ENCODE measurements around the gene DCTN2.

DCTN2 gene

GRCh38 chr12:57525615-57526383 lies 21.2 kb downstream of the DCTN2 start:
- Histone ChIP-seq H3K4me1 (ENCODE audit: insufficient read depth, poor library complexity, severe bottlenecking) (peaks cover 17% of the 10 kb centered on the region), H3K27ac (ENCODE audit: poor library complexity, severe bottlenecking) (no peak overlapping the region), H3K27me3 (ENCODE audit: insufficient read depth, poor library complexity, severe bottlenecking) (no peaks in the 10 kb centered on the region), H3K9me3 (ENCODE audit: severe bottlenecking) (no peaks in the 10 kb centered on the region), H3K4me3 (ENCODE audit: severe bottlenecking) (no peak overlapping the region), H3K36me3 (ENCODE audit: low read depth) (peaks cover 61% of the 10 kb centered on the region)
- TF ChIP-seq, protein P1, sequence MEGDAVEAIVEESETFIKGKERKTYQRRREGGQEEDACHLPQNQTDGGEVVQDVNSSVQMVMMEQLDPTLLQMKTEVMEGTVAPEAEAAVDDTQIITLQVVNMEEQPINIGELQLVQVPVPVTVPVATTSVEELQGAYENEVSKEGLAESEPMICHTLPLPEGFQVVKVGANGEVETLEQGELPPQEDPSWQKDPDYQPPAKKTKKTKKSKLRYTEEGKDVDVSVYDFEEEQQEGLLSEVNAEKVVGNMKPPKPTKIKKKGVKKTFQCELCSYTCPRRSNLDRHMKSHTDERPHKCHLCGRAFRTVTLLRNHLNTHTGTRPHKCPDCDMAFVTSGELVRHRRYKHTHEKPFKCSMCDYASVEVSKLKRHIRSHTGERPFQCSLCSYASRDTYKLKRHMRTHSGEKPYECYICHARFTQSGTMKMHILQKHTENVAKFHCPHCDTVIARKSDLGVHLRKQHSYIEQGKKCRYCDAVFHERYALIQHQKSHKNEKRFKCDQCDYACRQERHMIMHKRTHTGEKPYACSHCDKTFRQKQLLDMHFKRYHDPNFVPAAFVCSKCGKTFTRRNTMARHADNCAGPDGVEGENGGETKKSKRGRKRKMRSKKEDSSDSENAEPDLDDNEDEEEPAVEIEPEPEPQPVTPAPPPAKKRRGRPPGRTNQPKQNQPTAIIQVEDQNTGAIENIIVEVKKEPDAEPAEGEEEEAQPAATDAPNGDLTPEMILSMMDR (IDR thresholded peaks at IDR 0.05; ENCODE audit: poor library complexity, severe bottlenecking), result no peak
- no peak for ATAC-seq (ENCODE audit: low read depth)
- DNase-seq (ENCODE audit: low spot score), result no peak

GRCh38 chr12:57524814-57525614 lies 22.0 kb downstream of the DCTN2 start:
- Histone ChIP-seq H3K4me1 (ENCODE audit: insufficient read depth, poor library complexity, severe bottlenecking) (peaks cover 18% of the 10 kb centered on the region), H3K27me3 (ENCODE audit: insufficient read depth, poor library complexity, severe bottlenecking) (no peaks in the 10 kb centered on the region), H3K36me3 (ENCODE audit: low read depth) (peaks cover 55% of the 10 kb centered on the region), H3K9me3 (ENCODE audit: severe bottlenecking) (no peaks in the 10 kb centered on the region), H3K27ac (ENCODE audit: poor library complexity, severe bottlenecking) (no peak overlapping the region), H3K4me3 (ENCODE audit: severe bottlenecking) (no peak overlapping the region)
- ATAC-seq (ENCODE audit: low read depth) (no peak), DNase-seq (ENCODE audit: low spot score) (no peak)
- TF ChIP-seq, protein P1 (IDR thresholded peaks at IDR 0.05; ENCODE audit: poor library complexity, severe bottlenecking), result no peak

- Histone ChIP-seq H3K9me3 (ENCODE audit: severe bottlenecking) (no peaks in the 10 kb centered on the region), H3K27me3 (ENCODE audit: insufficient read depth, poor library complexity, severe bottlenecking) (no peaks in the 10 kb centered on the region), H3K27ac (ENCODE audit: poor library complexity, severe bottlenecking) (peak overlapping the region; percentile 90), H3K4me3 (ENCODE audit: severe bottlenecking) (peak overlapping the region; percentile 60), H3K4me1 (ENCODE audit: insufficient read depth, poor library complexity, severe bottlenecking) (peaks cover 18% of the 10 kb centered on the region), H3K36me3 (ENCODE audit: low read depth) (peaks cover 58% of the 10 kb centered on the region)
- DNase-seq (ENCODE audit: low spot score), result no peak
- ATAC-seq (ENCODE audit: low read depth), result no peak
- TF ChIP-seq, protein P1 (IDR thresholded peaks at IDR 0.05; ENCODE audit: poor library complexity, severe bottlenecking), result no peak
These were observed 23.0 kb downstream of the DCTN2 start for GRCh38 chr12:57523706-57524614.

DNA sequence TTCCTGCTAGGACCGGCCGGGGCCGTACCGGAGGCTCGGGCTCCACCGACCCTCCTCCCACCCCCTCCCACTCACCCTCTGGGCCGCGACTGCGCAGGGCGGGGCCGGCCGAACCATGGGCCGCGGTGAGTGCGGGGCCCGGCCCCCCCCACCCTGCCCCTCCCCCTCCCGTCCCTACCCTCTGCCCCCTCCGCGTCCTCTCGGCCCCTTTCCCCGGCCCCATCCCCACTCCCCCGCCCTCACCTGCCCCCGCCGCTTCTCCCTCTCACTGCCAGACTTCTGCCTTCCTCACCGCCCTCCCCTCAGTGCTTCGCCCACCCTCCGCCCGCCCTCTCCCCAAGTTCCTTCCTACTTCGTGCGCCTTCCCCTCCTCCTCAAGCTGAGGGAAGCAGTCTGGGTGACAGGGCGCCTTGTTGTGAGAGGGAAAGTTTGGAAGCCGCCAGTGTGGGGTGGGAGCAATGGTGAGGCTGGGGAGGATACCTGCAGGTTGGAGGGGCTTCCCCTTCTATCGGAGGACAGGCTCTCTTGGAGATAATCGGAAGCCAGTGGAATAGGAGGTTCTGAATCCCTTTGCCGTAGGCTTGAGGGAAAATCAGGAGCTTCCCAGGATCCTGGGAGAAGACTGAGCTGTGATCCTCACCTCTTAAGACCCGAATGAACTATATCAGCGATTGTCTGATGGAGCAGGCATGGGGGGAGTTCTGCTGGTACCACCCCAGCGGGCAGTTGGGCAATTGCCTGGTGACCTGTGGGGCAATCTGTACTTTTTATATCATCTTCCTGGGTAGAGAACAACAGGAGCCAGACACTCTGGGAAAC lies 23.9 kb downstream of the DCTN2 start:
- Histone ChIP-seq H3K27ac (ENCODE audit: poor library complexity, severe bottlenecking) (peak overlapping the region; percentile 90), H3K36me3 (ENCODE audit: low read depth) (peaks cover 58% of the 10 kb centered on the region), H3K27me3 (ENCODE audit: insufficient read depth, poor library complexity, severe bottlenecking) (no peaks in the 10 kb centered on the region), H3K4me1 (ENCODE audit: insufficient read depth, poor library complexity, severe bottlenecking) (peaks cover 26% of the 10 kb centered on the region), H3K9me3 (ENCODE audit: severe bottlenecking) (no peaks in the 10 kb centered on the region), H3K4me3 (ENCODE audit: severe bottlenecking) (peak overlapping the region; percentile 60)
- ATAC-seq (ENCODE audit: low read depth) (no peak), DNase-seq (ENCODE audit: low spot score) (no peak)
- TF ChIP-seq, protein P1 (IDR thresholded peaks at IDR 0.05; ENCODE audit: poor library complexity, severe bottlenecking), result no peak
